Sigmoid colon (tissue), 4 donors: ENCODE results near the gene FAM168B.

Experiments used
- CTCF ChIP-seq, 4 experiments: fragments of 450-650 bp in 3 of 4; fragments of 200-600 bp in 1 of 4; IDR thresholded peaks; one replicate each; pipeline ENCODE4 v1.5.1; 2016 to 2019; ENCODE audit warnings: antibody characterized with exemption in 4 of 4, mild to moderate bottlenecking in 3 of 4, moderate library complexity in 2 of 4
- POLR2A ChIP-seq, 2 donors: fragments of 450-650 bp; IDR thresholded peaks; one replicate each; pipeline ENCODE4 v1.6.1; 2016; ENCODE audit warnings: antibody characterized with exemption in 2 of 2, mild to moderate bottlenecking in 2 of 2, moderate library complexity in 2 of 2
- POLR2AphosphoS5 ChIP-seq, 4 donors: sonication (generic); formaldehyde crosslinking; IDR thresholded peaks; one replicate each; pipeline ENCODE4 v1.6.1; 2017; ENCODE audit warnings: antibody characterized with exemption in 4 of 4

GRCh38 chr2:131016826-131017741 is 76.2 kb downstream of the FAM168B start:
- TF ChIP-seq CTCF (IDR thresholded peaks at IDR 0.05) (no peak), POLR2AphosphoS5 (IDR thresholded peaks at IDR 0.05) (no peak), POLR2A (IDR thresholded peaks at IDR 0.05) (no peak)
